Neural cell (in vitro differentiated cells): ENCODE data around the gene DIS3L2. TPM values are rescaled to one million over a fixed set of nuclear protein-coding genes. Genes with fewer than 3 reads are reported as not detected.

Experiments used
- H2AFZ ChIP-seq: fragments of 200-600, 300-800 bp; sonication (generic), shearing (Covaris generic); 2 replicates; pipeline ENCODE4 v1.6.0; 2014; ENCODE audit warnings: low read depth, mild to moderate bottlenecking, antibody characterized with exemption, low read length, moderate library complexity
- H3F3A ChIP-seq: fragments of 200-600 bp; shearing (Covaris generic); 2 replicates; pipeline ENCODE4 v1.6.1; 2016; ENCODE audit warnings: mild to moderate bottlenecking, moderate library complexity, mixed read lengths, antibody characterized with exemption, low read length; ENCODE audit not compliant: insufficient read depth, poor library complexity, severe bottlenecking
- H3K27ac ChIP-seq: fragments of 200-600, 300-800 bp; sonication (generic), shearing (Covaris generic); 2 replicates; pipeline ENCODE4 v1.5.1; 2014; ENCODE audit warnings: mild to moderate bottlenecking, low read length, moderate library complexity
- H3K27me3 ChIP-seq: fragments of 300-800, 200-600 bp; sonication (generic), shearing (Covaris generic); 2 replicates; pipeline ENCODE4 v1.6.0; 2014; ENCODE audit warnings: mild to moderate bottlenecking, low read depth, low read length, moderate library complexity; ENCODE audit not compliant: insufficient read depth
- H3K36me3 ChIP-seq: fragments of 300-800, 200-600 bp; sonication (generic), shearing (Covaris generic); 2 replicates; pipeline ENCODE4 v1.5.1; 2014; ENCODE audit warnings: mild to moderate bottlenecking, antibody characterized with exemption, low read length, moderate library complexity; ENCODE audit not compliant: insufficient read depth
- H3K4me2 ChIP-seq: fragments of 300-800, 200-600 bp; sonication (generic), shearing (Covaris generic); 2 replicates; pipeline ENCODE4 v1.6.0; 2014; ENCODE audit warnings: mild to moderate bottlenecking, low read length
- H3K4me3 ChIP-seq: fragments of 300-800, 200-600 bp; sonication (generic), shearing (Covaris generic); 2 replicates; pipeline ENCODE4 v1.5.1; 2014; ENCODE audit warnings: mild to moderate bottlenecking, low read length, moderate library complexity
- H3K79me2 ChIP-seq: fragments of 200-600 bp; shearing (Covaris generic); replicated peaks from 2 replicates; pipeline ENCODE4 v1.6.0; 2014; ENCODE audit warnings: mild to moderate bottlenecking, low read length, moderate library complexity; ENCODE audit not compliant: insufficient read depth
- H3K9ac ChIP-seq: fragments of 300-800, 200-600 bp; sonication (generic), shearing (Covaris generic); 2 replicates; pipeline ENCODE4 v1.6.1; 2016; ENCODE audit warnings: mild to moderate bottlenecking, low read length, mixed read lengths
- H3K9me2 ChIP-seq: fragments of 200-600 bp; shearing (Covaris generic); 2 replicates; pipeline ENCODE4 v1.6.1; 2016; ENCODE audit warnings: mild to moderate bottlenecking, low read length, mixed read lengths; ENCODE audit not compliant: insufficient read depth
- H3K9me3 ChIP-seq: fragments of 200-600, 300-800 bp; sonication (generic), shearing (Covaris generic); 2 replicates; pipeline ENCODE4 v1.6.1; 2016; ENCODE audit warnings: mild to moderate bottlenecking, mixed run types, low read length, moderate library complexity, mixed read lengths
- H4K20me1 ChIP-seq: fragments of 200-600 bp; shearing (Covaris generic); 2 replicates; pipeline ENCODE4 v1.6.1; 2016; ENCODE audit warnings: mild to moderate bottlenecking, mixed run types; ENCODE audit not compliant: insufficient read depth
- CTCF ChIP-seq: fragments of 450-650 bp; IDR thresholded peaks from 2 replicates; pipeline ENCODE4 v1.5.1; 2014; ENCODE audit warnings: antibody characterized with exemption, mild to moderate bottlenecking, moderate library complexity; ENCODE audit not compliant: poor library complexity, severe bottlenecking
- EP300 ChIP-seq: fragments of 450-650 bp; conservative IDR thresholded peaks from 2 replicates; pipeline ENCODE4 v1.6.1; 2014; ENCODE audit warnings: antibody characterized with exemption, mild to moderate bottlenecking, moderate library complexity; ENCODE audit not compliant: poor library complexity, severe bottlenecking
- EZH2 ChIP-seq: fragments of 200-600, 300-800 bp; shearing (Covaris generic), sonication (generic); IDR thresholded peaks from 2 replicates; pipeline ENCODE4 v1.6.1; 2014; ENCODE audit warnings: antibody characterized with exemption, low read length, borderline replicate concordance, mild to moderate bottlenecking; ENCODE audit not compliant: insufficient read depth, poor library complexity, severe bottlenecking
- MXI1 ChIP-seq: fragments of 450-650 bp; conservative IDR thresholded peaks from 2 replicates; pipeline ENCODE4 v1.6.1; 2014; ENCODE audit warnings: antibody characterized with exemption, mild to moderate bottlenecking; ENCODE audit not compliant: poor library complexity, severe bottlenecking
- POLR2AphosphoS5 ChIP-seq: IDR thresholded peaks from 2 replicates; pipeline ENCODE4 v1.6.1; 2012
- RAD21 ChIP-seq: fragments of 450-650 bp; conservative IDR thresholded peaks from 2 replicates; pipeline ENCODE4 v1.6.1; 2014; ENCODE audit warnings: antibody characterized with exemption, mild to moderate bottlenecking, moderate library complexity
- REST ChIP-seq: IDR thresholded peaks from 2 replicates; pipeline ENCODE4 v1.6.1; 2012; ENCODE audit warnings: borderline replicate concordance
- SMC3 ChIP-seq: fragments of 450-650 bp; conservative IDR thresholded peaks from 2 replicates; pipeline ENCODE4 v1.6.1; 2014; ENCODE audit warnings: antibody characterized with exemption, mild to moderate bottlenecking, moderate library complexity; ENCODE audit not compliant: poor library complexity
- TAF1 ChIP-seq: IDR thresholded peaks from 2 replicates; pipeline ENCODE4 v1.6.1; 2012; ENCODE audit warnings: low read depth
- polyA plus RNA-seq: library from polyadenylated mRNA; depleted of rRNA; stranded (reverse); fragments of >200 nt; gene quantifications from 2 replicates; pipeline ENCODE4 v1.2.3, GENCODE V29; 2014

DIS3L2 gene
- polyA plus RNA-seq, 1 donor from 2014 or later: 20.0 TPM

DNA sequence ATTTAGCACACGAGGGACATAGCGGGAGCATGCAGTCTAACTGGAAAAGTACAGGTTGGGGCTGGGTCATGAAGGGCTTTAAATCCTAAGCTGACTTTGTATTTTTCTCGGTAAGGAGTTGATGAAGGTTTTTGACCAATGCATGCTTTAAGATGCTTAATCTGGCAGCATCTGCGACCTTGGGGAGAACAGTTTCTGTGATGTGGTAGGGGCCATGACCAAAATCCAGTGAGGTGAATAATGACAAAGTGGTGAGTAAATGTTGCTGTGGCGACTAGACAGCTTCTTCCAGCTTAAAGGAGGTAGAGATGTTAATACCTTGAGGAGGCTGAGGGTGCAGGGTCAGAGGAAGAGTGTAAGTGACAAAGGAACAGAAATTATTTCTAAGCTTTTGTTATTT lies 242.4 kb downstream of the DIS3L2 start:
- Histone ChIP-seq H3K27me3 (no peaks in the 10 kb centered on the region), H3F3A (no peaks in the 10 kb centered on the region), H3K36me3 (no peaks in the 10 kb centered on the region), H3K9me2 (no peaks in the 10 kb centered on the region), H3K9me3 (no peaks in the 10 kb centered on the region), H3K9ac (no peak overlapping the region), H3K4me3 (no peak overlapping the region), H2AFZ (no peak overlapping the region), H3K4me2 (no peak overlapping the region), H3K79me2 (no peaks in the 10 kb centered on the region), H3K27ac (no peak overlapping the region), H4K20me1 (no peaks in the 10 kb centered on the region)
- TF ChIP-seq MXI1 (no peak), TAF1 (no peak), EZH2 (no peak), CTCF (no peak), SMC3 (no peak), RAD21 (no peak), POLR2AphosphoS5 (no peak), EP300 (no peak), REST (no peak)

- Histone ChIP-seq H3K4me3 (no peak overlapping the region), H3K4me2 (no peak overlapping the region), H4K20me1 (no peaks in the 10 kb centered on the region), H2AFZ (no peak overlapping the region), H3K27ac (no peak overlapping the region), H3K9ac (no peak overlapping the region), H3K9me3 (no peaks in the 10 kb centered on the region), H3K36me3 (no peaks in the 10 kb centered on the region), H3K79me2 (no peaks in the 10 kb centered on the region), H3K27me3 (no peaks in the 10 kb centered on the region), H3K9me2 (no peaks in the 10 kb centered on the region), H3F3A (no peaks in the 10 kb centered on the region)
- TF ChIP-seq TAF1 (no peak), EP300 (no peak), SMC3 (no peak), RAD21 (no peak), EZH2 (no peak), CTCF (no peak), REST (no peak), MXI1 (no peak), POLR2AphosphoS5 (no peak)
These were observed 243.0 kb downstream of the DIS3L2 start for GRCh38 chr2:232204457-232204931.
